H1 (cell line): ENCODE measurements around the gene GTPBP6. TPM values are rescaled to one million over a fixed set of nuclear protein-coding genes. Genes with fewer than 3 reads are reported as not detected.

Experiments used
- CTCF ChIA-PET: fragments of 300-600 bp; sonication (Branson Sonifier 250); formaldehyde crosslinking; loops from one replicate; lab custom pipeline; 2021; ENCODE audit not compliant: partially characterized antibody; lab: Charles Lee
- POLR2A ChIA-PET: fragments of 300-600 bp; sonication (Branson Sonifier 250); formaldehyde crosslinking; loops from one replicate; lab custom pipeline; 2021; ENCODE audit warnings: inconsistent platforms; ENCODE audit not compliant: partially characterized antibody; lab: Charles Lee
- DNase-seq, 2 experiments: peaks; one replicate each; pipeline versions ENCODE4 v3.0.0 to v3.0.0-alpha.2; 2010 to 2022; ENCODE audit warnings: low spot score in 2 of 2, low read depth in 1 of 2, mixed read lengths in 1 of 2
- FAIRE-seq: peaks from 2 replicates; lab custom pipeline; 2011; peaks lifted over from hg19 to GRCh38; lab: Jason Lieb, UNC
- H2AFZ ChIP-seq: 2 replicates; pipeline ENCODE4 v1.8.1; 2012; ENCODE audit warnings: low read length, inconsistent platforms
- H2AK5ac ChIP-seq: 2 replicates; pipeline ENCODE4 v1.6.1; 2013; ENCODE audit warnings: low read depth, low read length
- H2BK120ac ChIP-seq: replicated peaks from 2 replicates; pipeline ENCODE3; 2013; ENCODE audit warnings: low read depth, low read length, inconsistent platforms
- H2BK12ac ChIP-seq: 2 replicates; pipeline ENCODE4 v1.6.1; 2013; ENCODE audit warnings: low read depth, low read length
- H2BK15ac ChIP-seq: 2 replicates; pipeline ENCODE4 v1.6.1; 2013; ENCODE audit warnings: low read length
- H2BK20ac ChIP-seq: 2 replicates; pipeline ENCODE4 v1.6.1; 2013; ENCODE audit warnings: low read length
- H2BK5ac ChIP-seq: 2 replicates; pipeline ENCODE4 v1.6.1; 2013; ENCODE audit warnings: low read depth, low read length
- H3K14ac ChIP-seq: 2 replicates; pipeline ENCODE4 v1.6.1; 2013; ENCODE audit warnings: inconsistent platforms; ENCODE audit not compliant: insufficient read length
- H3K18ac ChIP-seq: 2 replicates; pipeline ENCODE4 v1.6.1; 2013; ENCODE audit warnings: low read length; ENCODE audit errors: extremely low read depth
- H3K23ac ChIP-seq: 2 replicates; pipeline ENCODE4 v1.6.1; 2013; ENCODE audit warnings: inconsistent platforms; ENCODE audit not compliant: insufficient read length
- H3K23me2 ChIP-seq: 2 replicates; pipeline ENCODE4 v1.6.1; 2013; ENCODE audit warnings: low read depth, low read length
- H3K27ac ChIP-seq: 2 replicates; pipeline ENCODE4 v1.6.1; 2011; ENCODE audit warnings: low read depth, low read length, inconsistent platforms
- H3K27me3 ChIP-seq, 4 experiments: replicated peaks in 1 of 4; 1 replicate in 1 of 4; 2 replicates in 3 of 4; pipeline versions ENCODE4 v1.6.1 to v1.8.1; 2011 to 2013; ENCODE audit warnings: low read length in 3 of 4, mild to moderate bottlenecking in 3 of 4, inconsistent platforms in 2 of 4, mixed read lengths in 2 of 4, moderate library complexity in 1 of 4; ENCODE audit not compliant: control insufficient read depth in 3 of 4, insufficient read depth in 3 of 4; ENCODE audit errors: extremely low read depth in 1 of 4
- H3K36me3 ChIP-seq, 4 experiments: 2 replicates each; pipeline versions ENCODE4 v1.6.1 to v1.8.1; 2011 to 2013; ENCODE audit warnings: mild to moderate bottlenecking in 4 of 4, low read length in 3 of 4, moderate library complexity in 2 of 4, control low read depth in 1 of 4, inconsistent platforms in 1 of 4; ENCODE audit not compliant: insufficient read depth in 4 of 4, control insufficient read depth in 2 of 4
- H3K4ac ChIP-seq: replicated peaks from 2 replicates; pipeline ENCODE3; 2013; ENCODE audit warnings: low read length, low read depth, mixed read lengths, inconsistent platforms; ENCODE audit not compliant: insufficient read length
- H3K4me1 ChIP-seq, 4 experiments: replicated peaks in 1 of 4; 1 replicate in 1 of 4; 2 replicates in 3 of 4; pipeline versions ENCODE4 v1.6.1 to v1.8.1; 2011 to 2013; ENCODE audit warnings: low read length in 3 of 4, inconsistent platforms in 2 of 4, mixed read lengths in 1 of 4; ENCODE audit not compliant: insufficient read depth in 4 of 4, control insufficient read depth in 3 of 4
- H3K4me2 ChIP-seq, 2 experiments: 2 replicates each; pipeline versions ENCODE4 v1.6.1 to v1.8.1; 2011 to 2013; ENCODE audit warnings: low read depth in 2 of 2, low read length in 2 of 2, control low read depth in 1 of 2, inconsistent platforms in 1 of 2, mild to moderate bottlenecking in 1 of 2; ENCODE audit not compliant: insufficient read depth in 1 of 2
- H3K4me3 ChIP-seq, 4 experiments: fragments of 200-600, 300-600 bp in 1 of 4; sonication (generic), shearing (Covaris generic), sonication (Bioruptor Twin) in 1 of 4; 2 replicates each; pipeline versions ENCODE4 v1.5.1 to v1.8.1; 2011 to 2016; ENCODE audit warnings: low read length in 4 of 4, low read depth in 3 of 4, control low read depth in 2 of 4, inconsistent platforms in 2 of 4, mild to moderate bottlenecking in 2 of 4, mixed read lengths in 1 of 4, moderate library complexity in 1 of 4; ENCODE audit not compliant: insufficient read depth in 2 of 4; ENCODE audit errors: extremely low read depth in 1 of 4
- H3K56ac ChIP-seq: replicated peaks from 2 replicates; pipeline ENCODE3; 2013; ENCODE audit warnings: low read depth, mild to moderate bottlenecking, mixed read lengths, low read length, inconsistent platforms; ENCODE audit not compliant: insufficient read length
- H3K79me1 ChIP-seq: 2 replicates; pipeline ENCODE4 v1.6.1; 2013; ENCODE audit warnings: low read depth, low read length, control low read depth
- H3K79me2 ChIP-seq, 2 experiments: 2 replicates each; pipeline versions ENCODE4 v1.6.1 to v1.8.1; 2012 to 2013; ENCODE audit warnings: low read length in 2 of 2, mild to moderate bottlenecking in 2 of 2, inconsistent platforms in 1 of 2; ENCODE audit not compliant: insufficient read depth in 2 of 2, control insufficient read depth in 1 of 2
- H3K9ac ChIP-seq, 4 experiments: replicated peaks in 1 of 4; 1 replicate in 1 of 4; 2 replicates in 3 of 4; pipeline versions ENCODE4 v1.6.1 to v1.8.1; 2011 to 2013; ENCODE audit warnings: low read depth in 3 of 4, low read length in 3 of 4, control low read depth in 2 of 4, mild to moderate bottlenecking in 2 of 4, moderate library complexity in 2 of 4, inconsistent platforms in 1 of 4; ENCODE audit errors: extremely low read depth in 1 of 4
- H3K9me3 ChIP-seq, 2 experiments: 2 replicates each; pipeline versions ENCODE4 v1.6.1 to v1.8.1; 2012 to 2013; ENCODE audit warnings: mild to moderate bottlenecking in 2 of 2, moderate library complexity in 2 of 2, control low read depth in 1 of 2, inconsistent platforms in 1 of 2, low read depth in 1 of 2, low read length in 1 of 2, mixed read lengths in 1 of 2; ENCODE audit not compliant: insufficient read depth in 2 of 2
- H4K20me1 ChIP-seq, 2 experiments: replicated peaks in 1 of 2; 2 replicates each; pipeline versions ENCODE3 to v1.8.1; 2011 to 2013; ENCODE audit warnings: inconsistent platforms in 2 of 2, low read length in 2 of 2, mild to moderate bottlenecking in 1 of 2; ENCODE audit not compliant: insufficient read depth in 2 of 2, control insufficient read depth in 1 of 2
- H4K5ac ChIP-seq: 2 replicates; pipeline ENCODE4 v1.6.1; 2013; ENCODE audit warnings: low read length, low read depth, mixed read lengths, inconsistent platforms; ENCODE audit not compliant: insufficient read length
- H4K8ac ChIP-seq: 2 replicates; pipeline ENCODE4 v1.8.0; 2013; ENCODE audit warnings: mild to moderate bottlenecking, moderate library complexity, low read length, inconsistent platforms; ENCODE audit not compliant: insufficient read depth; ENCODE audit errors: extremely low read depth
- H4K91ac ChIP-seq: replicated peaks from 2 replicates; pipeline ENCODE3; 2013; ENCODE audit warnings: low read length, mixed read lengths, inconsistent platforms; ENCODE audit not compliant: insufficient read length
- KDM4A ChIP-seq: IDR thresholded peaks from one replicate; pipeline ENCODE4 v1.7.1; 2012; ENCODE audit warnings: low read depth, mild to moderate bottlenecking, moderate library complexity, low read length, inconsistent platforms; ENCODE audit not compliant: severe bottlenecking
- TEAD4 ChIP-seq: IDR thresholded peaks from 2 replicates; pipeline ENCODE4 v1.6.1; 2012; ENCODE audit warnings: low read depth, low read length, inconsistent platforms, mixed read lengths
- WGBS, 2 experiments: shearing (Covaris generic) in 1 of 2; methylation state at CpG; one replicate each; pipeline versions ENCODE4 v1.1.6 to v1.1.7; 2013 to 2015; ENCODE audit warnings: low lambda C conversion rate in 2 of 2, mixed read lengths in 2 of 2, inconsistent platforms in 1 of 2, low coverage in 1 of 2, missing lambda C conversion rate in 1 of 2; ENCODE audit not compliant: insufficient replicate concordance in 2 of 2, insufficient coverage in 1 of 2, insufficient read length in 1 of 2; ENCODE audit errors: extremely low coverage in 1 of 2, missing lambda C conversion rate in 1 of 2; 5-methylcytosine and 5-hydroxymethylcytosine counted together
- polyA plus RNA-seq, 7 experiments: library from polyadenylated mRNA; depleted of rRNA in 3 of 7; stranded (reverse) in 5 of 7; unstranded in 2 of 7; fragments of >200 nt in 5 of 7; fragments of 200-250 nt in 2 of 7; gene quantifications; 1 replicate in 5 of 7; 2 replicates in 1 of 7; 4 replicates in 1 of 7; pipeline versions ENCODE4 v1.2.1 to v1.2.3, GENCODE V29; 2011 to 2013; ENCODE audit warnings: missing spikeins in 2 of 7, mixed read lengths in 2 of 7
- total RNA-seq: library from RNA; stranded (reverse); fragmentation: NEBNext Ultra II Directional; extraction: Animal tissue kit (Norgen Biotek cat#: 25700); gene quantifications from 2 replicates; pipeline ENCODE4 v1.2.1, GENCODE V29; 2021

GTPBP6 gene
- total and polyA plus RNA-seq, 2 of the 8 experiments (the other 6 are each of a cell fraction or from before 2014, with no cell fraction given), result 33.9 to 57.1 TPM

- peak overlapping the region; percentile 84; the same call in 1 of the 2 replicates for H4K8ac ChIP-seq
- H4K91ac ChIP-seq, result no peak overlapping the region
- DNase-seq (no peak), FAIRE-seq (no peak)
- H3K27ac ChIP-seq, result peak overlapping the region; percentile 67
- peak overlapping the region; percentile 40; the same call in 1 of the 2 replicates for H2BK12ac ChIP-seq
- ChIA-PET CTCF (no interaction called here), POLR2A (no interaction called here)
- H3K23ac ChIP-seq, result no peak overlapping the region
- H4K20me1 ChIP-seq, result peaks cover 31% of the 10 kb centered on the region in 2 experiments
- H2BK5ac ChIP-seq, result peak overlapping the region; percentile 71
- no peak overlapping the region for H3K56ac ChIP-seq
- H3K4me2 ChIP-seq, result no peak overlapping the region
- H4K5ac ChIP-seq, result no peak overlapping the region
- H3K14ac ChIP-seq, result no peak overlapping the region
- peak overlapping the region; percentile 66; the same call in 1 of the 2 replicates for H2BK20ac ChIP-seq
- H2AFZ ChIP-seq, result no peak overlapping the region
- 90% methylated on average over 12 of the region's 17 CpGs; no CpG with 5 or more reads in 1 of the 2 experiments for WGBS, 2 experiments
- no peak overlapping the region for H3K4me3 ChIP-seq
- H3K27me3 ChIP-seq, result peaks cover 0 to 5% (median under 1%) of the 10 kb centered on the region in 4 experiments; a peak in 1 of 7 replicates
- peak overlapping the region; percentile 21 for H3K4ac ChIP-seq
- H3K36me3 ChIP-seq, result no peaks in the 10 kb centered on the region
- H3K9ac ChIP-seq, result no peak overlapping the region
- peaks cover 0 to 23% (median 12%) of the 10 kb centered on the region in 4 experiments; a peak in 6 of 7 replicates for H3K4me1 ChIP-seq
- no peaks in the 10 kb centered on the region for H3K9me3 ChIP-seq
- H3K79me1 ChIP-seq, result peaks cover 41% of the 10 kb centered on the region
- peaks cover 0 to 70% of the 10 kb centered on the region in 2 experiments; a peak in 3 of 4 replicates for H3K79me2 ChIP-seq
- H2AK5ac ChIP-seq, result peak overlapping the region; percentile 41; the same call in 1 of the 2 replicates
- no peaks in the 10 kb centered on the region for H3K23me2 ChIP-seq
- no peak overlapping the region for H2BK120ac ChIP-seq
- H2BK15ac ChIP-seq, result no peak overlapping the region
- H3K18ac ChIP-seq, result peak overlapping the region; percentile 9
- no peak for TF ChIP-seq TEAD4
- no peak for TF ChIP-seq KDM4A
Observed at GRCh38 chrX:367866-368265, 49.3 kb upstream of the GTPBP6 start.
